WERI-Rb-1 (cell line): ENCODE data around the gene TRAF3.

Experiments
- DNase-seq: peaks from one replicate; pipeline ENCODE4 v3.0.0-alpha.2; 2020
- H3K27ac ChIP-seq: fragments of 250-450 bp; sonication (Bioruptor Pico); 2 replicates; pipeline ENCODE4 v1.5.1; 2020; ENCODE audit warnings: mild to moderate bottlenecking, moderate library complexity
- H3K27me3 ChIP-seq: fragments of 250-450 bp; sonication (Bioruptor Pico); 2 replicates; pipeline ENCODE4 v1.5.1; 2021; ENCODE audit warnings: mild to moderate bottlenecking, low read depth, moderate library complexity; ENCODE audit not compliant: insufficient read depth, severe bottlenecking
- H3K36me3 ChIP-seq: fragments of 250-450 bp; sonication (Bioruptor Pico); 2 replicates; pipeline ENCODE4 v1.5.1; 2020; ENCODE audit warnings: mild to moderate bottlenecking, moderate library complexity
- H3K4me3 ChIP-seq: 2 replicates; pipeline ENCODE4 v1.5.1; 2011; ENCODE audit warnings: low read depth, mild to moderate bottlenecking, control low read depth, low read length
- H3K9me3 ChIP-seq: fragments of 250-450 bp; sonication (Bioruptor Pico); 2 replicates; pipeline ENCODE4 v1.5.1; 2021; ENCODE audit warnings: mild to moderate bottlenecking, moderate library complexity; ENCODE audit not compliant: severe bottlenecking
- CTCF ChIP-seq: IDR thresholded peaks from 2 replicates; pipeline ENCODE4 v1.5.1; 2011; ENCODE audit warnings: low read depth, mild to moderate bottlenecking, control low read depth, inconsistent platforms, low read length

TRAF3 gene

GRCh38 chr14:102955636-102956408 is 178.6 kb downstream of the TRAF3 start:
- Histone ChIP-seq H3K4me3 (no peak overlapping the region), H3K27ac (no peak overlapping the region), H3K27me3 (no peaks in the 10 kb centered on the region), H3K9me3 (no peaks in the 10 kb centered on the region), H3K36me3 (peaks cover 69% of the 10 kb centered on the region)
- DNase-seq = no peak
- TF ChIP-seq CTCF = no peak

GRCh38 chr14:102957222-102957621 is 180.0 kb downstream of the TRAF3 start:
- Histone ChIP-seq H3K4me3 (no peak overlapping the region), H3K9me3 (no peaks in the 10 kb centered on the region), H3K27me3 (no peaks in the 10 kb centered on the region), H3K36me3 (peaks cover 69% of the 10 kb centered on the region), H3K27ac (no peak overlapping the region)
- DNase-seq = no peak
- TF ChIP-seq CTCF = no peak

- no peak overlapping the region for H3K4me3 ChIP-seq
- DNase-seq = no peak
- no peak overlapping the region for H3K27ac ChIP-seq
- no peaks in the 10 kb centered on the region for H3K9me3 ChIP-seq
- peaks cover 67% of the 10 kb centered on the region for H3K36me3 ChIP-seq
- no peaks in the 10 kb centered on the region for H3K27me3 ChIP-seq
- no peak for TF ChIP-seq CTCF
These were observed 181.2 kb downstream of the TRAF3 start for GRCh38 chr14:102958461-102958860.
